ENCODE measurements around the gene TPRN.

TPRN gene

GRCh38 chr9:137170486-137171148 lies 29.9 kb downstream of the TPRN start:
- no peak for DNase-seq

- DNase-seq: no peak
These were observed 30.6 kb downstream of the TPRN start, which contains the start of gene LRRC26 for GRCh38 chr9:137169896-137170358. Gene LRRC26 (minus strand): TSS chr9:137170051. CDS start chr9:137169943, 108 bp downstream.

- no peak for DNase-seq
These were observed 31.4 kb downstream of the TPRN start for GRCh38 chr9:137168904-137169856.

GRCh38 chr9:137168573-137168903 lies 32.0 kb downstream of the TPRN start:
- no peak for DNase-seq

GRCh38 chr9:137167747-137168572 lies 32.6 kb downstream of the TPRN start:
- DNase-seq: no peak

GRCh38 chr9:137167277-137167746 lies 33.2 kb downstream of the TPRN start:
- DNase-seq: no peak

GRCh38 chr9:137166380-137167229 lies 33.9 kb downstream of the TPRN start:
- no peak for DNase-seq

GRCh38 chr9:137165250-137165836 lies 35.2 kb downstream of the TPRN start:
- no peak for DNase-seq

GRCh38 chr9:137164370-137165249 lies 35.9 kb downstream of the TPRN start:
- DNase-seq: no peak

GRCh38 chr9:137163805-137164204 lies 36.7 kb downstream of the TPRN start:
- no peak for DNase-seq

- no peak for DNase-seq
These were observed 37.2 kb downstream of the TPRN start for GRCh38 chr9:137163365-137163715.

GRCh38 chr9:137162505-137163364 lies 37.8 kb downstream of the TPRN start:
- DNase-seq: no peak

- DNase-seq: no peak
These were observed 38.7 kb downstream of the TPRN start for GRCh38 chr9:137161558-137162486.

GRCh38 chr9:137160716-137161557 lies 39.6 kb downstream of the TPRN start:
- DNase-seq: no peak

GRCh38 chr9:137160054-137160425 lies 40.5 kb downstream of the TPRN start:
- no peak for DNase-seq

GRCh38 chr9:137159105-137160053 lies 41.2 kb downstream of the TPRN start:
- DNase-seq: no peak
